ENCODE measurements around the gene E2F8. TPM values are rescaled to one million over a fixed set of nuclear protein-coding genes. Genes with fewer than 3 reads are reported as not detected.

E2F8 gene
- total and polyA plus RNA-seq, 2 donors (not counting 3 experiments of a cell fraction or from before 2014, with no cell fraction given) = 6.5 to 19.1 TPM

GRCh38 chr11:19243613-19244012, 2.9 kb upstream of the E2F8 start:
- peaks cover 16% of the 10 kb centered on the region for H3K4me1 ChIP-seq (ENCODE audit: control insufficient read depth, extremely low read depth, insufficient read depth, low read length)
- H2AFZ ChIP-seq (ENCODE audit: low read depth, low read length) = no peak overlapping the region
- no peak for TF ChIP-seq GATA2 (IDR thresholded peaks at IDR 0.05; ENCODE audit: insufficient read depth, insufficient read length, low read depth, low read length)
- TF ChIP-seq CTCF (IDR thresholded peaks at IDR 0.05; ENCODE audit: extremely low read depth in 1 of 2, insufficient read depth in 1 of 2, low read depth in 1 of 2, low read length in 2 of 2) = no peak
- TF ChIP-seq POLR2AphosphoS5 (IDR thresholded peaks at IDR 0.05; ENCODE audit: insufficient read depth, low read depth, low read length) = no peak
- no peak for TF ChIP-seq EZH2 (IDR thresholded peaks at IDR 0.05; ENCODE audit: borderline replicate concordance, low read depth, low read length, severe bottlenecking)
- no peak for TF ChIP-seq MAX (IDR thresholded peaks at IDR 0.05; ENCODE audit: insufficient read depth, insufficient read length)
- no peak for TF ChIP-seq MYC (IDR thresholded peaks at IDR 0.05; ENCODE audit: low read depth, low read length)
- TF ChIP-seq FOS (IDR thresholded peaks at IDR 0.05; ENCODE audit: borderline replicate concordance, insufficient read depth, low read length) = no peak
- no peak for TF ChIP-seq POLR2A (IDR thresholded peaks at IDR 0.05; ENCODE audit: low read depth, low read length)
- no peak for TF ChIP-seq JUN (IDR thresholded peaks at IDR 0.05; ENCODE audit: borderline replicate concordance, insufficient read depth, insufficient read length, low read depth)
- no peak overlapping the region for H3K9ac ChIP-seq (replicated peaks; ENCODE audit: extremely low read depth, insufficient read depth, low read length)
- H3K79me2 ChIP-seq (ENCODE audit: control insufficient read depth, insufficient read depth, low read length) = peaks cover 18% of the 10 kb centered on the region
- intact Hi-C loops (cut with micrococcal nuclease) (loop anchor here (2.0 to 5.0 kb wide), 3 partner anchors 71 to 199 kb away; no protein-coding TSS in a partner anchor), dilution Hi-C loops (cut with MboI; ENCODE audit: extremely low pct_ligation_motif_present, low sequenced_read_pairs) (no loop called here)
- POLR2A ChIA-PET = no interaction called here
- no peak overlapping the region for H3K27ac ChIP-seq (ENCODE audit: insufficient read depth, low read depth, low read length)
- no peaks in the 10 kb centered on the region for H3K9me1 ChIP-seq (replicated peaks; ENCODE audit: control insufficient read depth, extremely low read depth, insufficient read depth, low read length)
- H3K4me3 ChIP-seq (replicated peaks in 1 of 3; ENCODE audit: insufficient read depth in 1 of 3, low read depth in 1 of 3, low read length in 3 of 3) = no peak overlapping the region
- BruUV-seq (replicated peaks) = no TSS peak
- no peak for DNase-seq (ENCODE audit: low read depth, low spot score)
- no peak for FAIRE-seq
- H4K20me1 ChIP-seq (replicated peaks; ENCODE audit: control insufficient read depth, extremely low read depth, insufficient read depth, low read length) = no peaks in the 10 kb centered on the region
- H3K4me2 ChIP-seq (ENCODE audit: insufficient read depth, low read length) = no peak overlapping the region
- peaks cover 0 to 6% of the 10 kb centered on the region in 2 experiments for H3K27me3 ChIP-seq (ENCODE audit: control insufficient read depth in 2 of 2, insufficient read depth in 2 of 2, low read length in 2 of 2)
- no peaks in the 10 kb centered on the region for H3K36me3 ChIP-seq (ENCODE audit: control insufficient read depth in 2 of 2, extremely low read depth in 1 of 2, insufficient read depth in 2 of 2, low read length in 2 of 2)
- CTCF ChIA-PET = interaction anchor here (1.7 to 2.2 kb wide), 2 partner anchors 16 to 167 kb away, joined by 4 to 10 read pairs; no protein-coding TSS in a partner anchor
- H3K9me3 ChIP-seq (replicated peaks; ENCODE audit: control insufficient read depth, insufficient read depth, low read length) = no peaks in the 10 kb centered on the region

Measured in endothelial cell of umbilical vein (primary cell).